GM12878 (cell line): ENCODE data around the gene KCND2. TPM values are rescaled to one million over a fixed set of nuclear protein-coding genes. Genes with fewer than 3 reads are reported as not detected.

ENCODE experiments used
- ATAC-seq: fragments of 200-7000 bp; cut with Tn5 transposase; 3 replicates; pipeline ENCODE4 v1.9.1; 2020; ENCODE audit warnings: mild to moderate bottlenecking, moderate library complexity
- BruUV-seq: library from RNA; stranded (reverse); fragments of 400-500 nt; replicated peaks from 2 replicates; lab custom pipeline; 2021; lab: Mats Ljungman, UMichigan
- CTCF ChIA-PET: fragments of 300-600 bp; sonication (Branson Sonifier 250); formaldehyde crosslinking; extraction: SDS; loops from one replicate; lab custom pipeline; 2021; ENCODE audit warnings: inconsistent platforms; lab: Yijun Ruan, JAX
- POLR2A ChIA-PET: fragments of 350-600 bp; formaldehyde crosslinking; extraction: SDS; loops from one replicate; lab custom pipeline; 2021; ENCODE audit warnings: inconsistent platforms; lab: Charles Lee
- RAD21 ChIA-PET: fragments of 300-600 bp; sonication (Branson Sonifier 250); formaldehyde crosslinking; loops from one replicate; lab custom pipeline; 2023; ENCODE audit warnings: antibody characterized with exemption; ENCODE audit not compliant: unreplicated experiment; lab: Charles Lee
- SMC1A ChIA-PET: fragments of 300-600 bp; sonication (Branson Sonifier 250); formaldehyde crosslinking; loops from one replicate; lab custom pipeline; 2023; ENCODE audit not compliant: unreplicated experiment, uncharacterized antibody; lab: Charles Lee
- DNase-seq: peaks from one replicate; pipeline ENCODE4 v3.0.0-alpha.2; 2011; ENCODE audit warnings: low read depth, low spot score
- FAIRE-seq: peaks from 3 replicates; lab custom pipeline; 2011; peaks lifted over from hg19 to GRCh38; lab: Jason Lieb, UNC
- H2AFZ ChIP-seq: 2 replicates; pipeline ENCODE4 v1.6.0; 2011; ENCODE audit warnings: low read depth, low read length, control low read depth; ENCODE audit not compliant: control insufficient read depth
- H3K27ac ChIP-seq: 2 replicates; pipeline ENCODE4 v1.5.1; 2011; ENCODE audit warnings: control low read depth; ENCODE audit not compliant: control insufficient read depth, insufficient read depth
- H3K27me3 ChIP-seq, 2 experiments: replicated peaks in 1 of 2; 2 replicates each; pipeline versions ENCODE4 v1.6.0 to v1.6.1; 2011; ENCODE audit warnings: low read length in 1 of 2; ENCODE audit not compliant: control insufficient read depth in 2 of 2, insufficient read depth in 2 of 2
- H3K36me3 ChIP-seq, 2 experiments: 2 replicates each; pipeline ENCODE4 v1.5.1; 2011; ENCODE audit warnings: low read length in 1 of 2; ENCODE audit not compliant: control insufficient read depth in 2 of 2, insufficient read depth in 2 of 2
- H3K4me1 ChIP-seq: 2 replicates; pipeline ENCODE4 v1.6.1; 2011; ENCODE audit warnings: mild to moderate bottlenecking, low read length, moderate library complexity, mixed read lengths; ENCODE audit not compliant: control insufficient read depth, insufficient read depth
- H3K4me2 ChIP-seq: 2 replicates; pipeline ENCODE4 v1.6.0; 2011; ENCODE audit warnings: control low read depth; ENCODE audit not compliant: control insufficient read depth, insufficient read depth
- H3K4me3 ChIP-seq: fragments of 200-600 bp; sonication (generic); 2 replicates; pipeline ENCODE4 v1.5.1; 2016
- H3K79me2 ChIP-seq: 2 replicates; pipeline ENCODE4 v1.6.0; 2011; ENCODE audit warnings: low read length; ENCODE audit not compliant: control insufficient read depth, insufficient read depth
- H3K9ac ChIP-seq: 2 replicates; pipeline ENCODE4 v1.8.0; 2011; ENCODE audit warnings: low read length, control low read depth, mixed read lengths; ENCODE audit not compliant: control insufficient read depth, insufficient read depth
- H3K9me3 ChIP-seq: replicated peaks from 3 replicates; pipeline ENCODE4 v1.5.1; 2011; ENCODE audit warnings: mild to moderate bottlenecking, low read length; ENCODE audit not compliant: control insufficient read depth, insufficient read depth
- H4K20me1 ChIP-seq: 2 replicates; pipeline ENCODE4 v1.6.0; 2011; ENCODE audit not compliant: control insufficient read depth, insufficient read depth
- ATF3 ChIP-seq: IDR thresholded peaks from 2 replicates; pipeline ENCODE4 v1.6.1; 2011; ENCODE audit warnings: low read depth, mild to moderate bottlenecking, low read length, moderate library complexity, borderline replicate concordance; ENCODE audit errors: extremely low read depth
- CEBPB ChIP-seq, 2 experiments: fragments of 150-350 bp in 1 of 2; IDR thresholded peaks; 2 replicates each; pipeline ENCODE4 v1.6.1; 2012 to 2014; ENCODE audit warnings: low read depth in 2 of 2, low read length in 2 of 2, borderline replicate concordance in 1 of 2, inconsistent platforms in 1 of 2
- GABPA ChIP-seq: IDR thresholded peaks from 2 replicates; pipeline ENCODE4 v1.6.1; 2014; ENCODE audit warnings: antibody characterized with exemption, low read depth, mild to moderate bottlenecking, inconsistent platforms
- NR2C1 ChIP-seq: fragments of 450-650 bp; IDR thresholded peaks from 2 replicates; pipeline ENCODE4 v1.6.1; 2017; ENCODE audit warnings: antibody characterized with exemption, mild to moderate bottlenecking, moderate library complexity
- SP1 ChIP-seq: IDR thresholded peaks from one replicate; pipeline ENCODE4 v1.6.1; 2011; ENCODE audit warnings: low read depth, low read length
- SPI1 ChIP-seq: IDR thresholded peaks from 2 replicates; pipeline ENCODE4 v1.6.1; 2011; ENCODE audit warnings: low read depth, mild to moderate bottlenecking, low read length, moderate library complexity, borderline replicate concordance; ENCODE audit not compliant: insufficient read depth
- ZBTB33 ChIP-seq: fragments of 450-650 bp; IDR thresholded peaks from 2 replicates; pipeline ENCODE4 v1.6.1; 2017; ENCODE audit warnings: mild to moderate bottlenecking
- ZNF274 ChIP-seq: IDR thresholded peaks from one replicate; pipeline ENCODE4 v1.8.0; 2011; ENCODE audit not compliant: insufficient read length, insufficient read depth
- WGBS: methylation state at CpG from one replicate; pipeline ENCODE4 v1.1.6; 2016; ENCODE audit warnings: low lambda C conversion rate; ENCODE audit not compliant: insufficient replicate concordance, insufficient coverage; ENCODE audit errors: missing lambda C conversion rate; 5-methylcytosine and 5-hydroxymethylcytosine counted together
- in situ Hi-C: fragments of 300-500 bp; cut with MboI; formaldehyde crosslinking; loops from 9 replicates; pipeline ENCODE4 v1.14.3; 2018; ENCODE audit warnings: mixed read lengths
- intact Hi-C: fragments of 100-400 bp; cut with micrococcal nuclease; formaldehyde crosslinking; loops from one replicate; pipeline ENCODE4 v1.14.2; 2022; ENCODE audit not compliant: unreplicated experiment
- polyA plus RNA-seq, 11 experiments: library from polyadenylated mRNA; depleted of rRNA in 4 of 11; unstranded in 6 of 11; stranded (reverse) in 5 of 11; fragments of >200 nt; fragmentation: Nextera tagmentation in 4 of 11; fragmentation: Illumina TruSeq in 1 of 11; extraction: Ambion mirVana in 4 of 11; extraction: Trizol in 1 of 11; gene quantifications; 1 replicate in 1 of 11; 2 replicates in 10 of 11; pipeline versions ENCODE4 v1.2.1 to v1.2.3, GENCODE V29; 2011 to 2016; ENCODE audit warnings: inconsistent platforms in 2 of 11, missing spikeins in 2 of 11, low read depth in 1 of 11
- total RNA-seq, 4 experiments: library from RNA; depleted of rRNA in 3 of 4; stranded (reverse); fragments of >200 nt in 3 of 4; fragmentation: Illumina TruSeq in 1 of 4; extraction: Trizol in 1 of 4; gene quantifications; 2 replicates each; pipeline versions ENCODE4 v1.2.1 to v1.2.3, GENCODE V29; 2013 to 2021

The KCND2 gene
- total and polyA plus RNA-seq, 10 of the 15 experiments (the other 5 are each of a cell fraction or from before 2014, with no cell fraction given): 3.6 to 22.3 (median 6.3) TPM

- Histone ChIP-seq H3K9ac (no peak overlapping the region), H3K4me2 (no peak overlapping the region), H3K27me3 (no peaks in the 10 kb centered on the region)
- SMC1A ChIA-PET: interaction anchor here (2.1 kb wide), 1 partner anchor 10 kb away, joined by 6 read pairs; no protein-coding TSS in a partner anchor
- WGBS: 0% methylated on average over 1 of the region's 1 CpG
- in situ Hi-C loops: no loop called here
- intact Hi-C loops: no loop called here
- no peak for DNase-seq
- TF ChIP-seq NR2C1: no peak
- no peak for TF ChIP-seq GABPA
- TF ChIP-seq SPI1: no peak
- TF ChIP-seq SP1: no peak
- no peak for TF ChIP-seq CEBPB (IDR thresholded peaks at IDR 0.05; ENCODE audit: borderline replicate concordance in 1 of 2, low read depth in 2 of 2, low read length in 2 of 2)
- no peak for TF ChIP-seq ZBTB33
- TF ChIP-seq ATF3: no peak
- no peak for TF ChIP-seq ZNF274
- TF ChIP-seq, all 136 proteins: peak for 0
- FAIRE-seq: no peak
- RAD21 ChIA-PET: no interaction called here
- H4K20me1 ChIP-seq: no peaks in the 10 kb centered on the region
- CTCF ChIA-PET: no interaction called here
- no peaks in the 10 kb centered on the region for H3K36me3 ChIP-seq
- no peaks in the 10 kb centered on the region for H3K4me1 ChIP-seq
- POLR2A ChIA-PET: no interaction called here
- H3K9me3 ChIP-seq: peaks cover 4% of the 10 kb centered on the region; the same call in 2 of the 3 replicates
- H3K79me2 ChIP-seq: no peaks in the 10 kb centered on the region
- no peak for ATAC-seq
- H3K4me3 ChIP-seq: no peak overlapping the region
- no TSS peak for BruUV-seq
- H2AFZ ChIP-seq: no peak overlapping the region
- no peak overlapping the region for H3K27ac ChIP-seq
Measured at GRCh38 chr7:120260111-120260510, 12.9 kb upstream of the KCND2 start.
